Smooth muscle cell (in vitro differentiated cells): ENCODE data around the gene HOXB5. TPM values are rescaled to one million over a fixed set of nuclear protein-coding genes. Genes with fewer than 3 reads are reported as not detected.

Experiments used
- DNase-seq: peaks from one replicate; lab custom pipeline; 2025; ENCODE audit not compliant: unreplicated experiment; lab: John Stamatoyannopoulos, UW
- H2AFZ ChIP-seq: fragments of 200-600 bp; sonication (generic); 2 replicates; pipeline ENCODE4 v1.6.0; 2016; ENCODE audit warnings: antibody characterized with exemption, low read depth, mild to moderate bottlenecking
- H3F3A ChIP-seq: fragments of 200-600 bp; sonication (generic); 2 replicates; pipeline ENCODE4 v1.6.0; 2017; ENCODE audit warnings: antibody characterized with exemption, low read depth
- H3K27ac ChIP-seq: fragments of 200-600 bp; sonication (generic); 2 replicates; pipeline ENCODE4 v1.5.1; 2016; ENCODE audit warnings: low read depth, mild to moderate bottlenecking
- H3K27me3 ChIP-seq: fragments of 200-600 bp; sonication (generic); 2 replicates; pipeline ENCODE4 v1.6.1; 2016; ENCODE audit warnings: low read depth, mild to moderate bottlenecking
- H3K36me3 ChIP-seq: fragments of 200-600 bp; sonication (generic); 2 replicates; pipeline ENCODE4 v1.5.1; 2016; ENCODE audit warnings: low read depth
- H3K4me1 ChIP-seq: fragments of 200-600 bp; sonication (generic); 2 replicates; pipeline ENCODE4 v1.5.1; 2016; ENCODE audit warnings: low read depth
- H3K4me2 ChIP-seq: fragments of 200-600 bp; sonication (generic); 2 replicates; pipeline ENCODE4 v1.6.0; 2016; ENCODE audit warnings: mild to moderate bottlenecking
- H3K4me3 ChIP-seq: fragments of 200-600 bp; sonication (generic); 2 replicates; pipeline ENCODE4 v1.5.1; 2016; ENCODE audit warnings: mild to moderate bottlenecking
- H3K79me2 ChIP-seq: fragments of 200-600 bp; sonication (generic); 2 replicates; pipeline ENCODE4 v1.6.0; 2016; ENCODE audit warnings: low read depth, mild to moderate bottlenecking
- H3K9ac ChIP-seq: fragments of 200-600 bp; sonication (generic); 2 replicates; pipeline ENCODE4 v1.6.0; 2016; ENCODE audit warnings: low read depth
- H3K9me3 ChIP-seq: fragments of 200-600 bp; sonication (generic); replicated peaks from 2 replicates; pipeline ENCODE4 v1.5.1; 2016; ENCODE audit warnings: low read depth
- H4K20me1 ChIP-seq: fragments of 200-600 bp; sonication (generic); 2 replicates; pipeline ENCODE4 v1.6.0; 2016; ENCODE audit warnings: low read depth
- WGBS: methylation state at CpG from one replicate; pipeline ENCODE4 v1.1.7; 2016; ENCODE audit warnings: low lambda C conversion rate; 5-methylcytosine and 5-hydroxymethylcytosine counted together
- polyA plus RNA-seq: library from polyadenylated mRNA; unstranded; fragments of >200 nt; fragmentation: Nextera tagmentation; extraction: Ambion mirVana; gene quantifications from 2 replicates; pipeline ENCODE4 v1.2.1, GENCODE V29; 2016
- total RNA-seq: library from RNA; depleted of rRNA; stranded (reverse); fragments of >200 nt; gene quantifications from 2 replicates; pipeline ENCODE4 v1.2.3, GENCODE V29; 2014
- TF ChIP-seq, protein P1 (sequence below): fragments of 200-600 bp; sonication (generic); IDR thresholded peaks from 2 replicates; pipeline ENCODE4 v1.5.1; 2017; ENCODE audit warnings: borderline replicate concordance, mild to moderate bottlenecking, antibody characterized with exemption; ENCODE audit not compliant: insufficient read depth, poor library complexity, severe bottlenecking

The HOXB5 gene
- total RNA-seq (0.49 and 0.94 TPM in 2 replicates), polyA plus RNA-seq (1.4 and 1.8 TPM in 2 replicates)

- H3K79me2 ChIP-seq: peaks cover 75% of the 10 kb centered on the region
- peak within 1 kb of the TSS; percentile 79 for H3K27ac ChIP-seq
- H4K20me1 ChIP-seq: peaks cover 92% of the 10 kb centered on the region
- no peaks in the 10 kb centered on the region for H3K36me3 ChIP-seq
- H3K4me3 ChIP-seq: peak within 1 kb of the TSS; percentile 46
- peak within 1 kb of the TSS; percentile 98 for H3K4me2 ChIP-seq
- WGBS: 9% methylated on average over 48 of the region's 50 CpGs
- peak within 1 kb of the TSS; percentile 23 for H3K9ac ChIP-seq
- H3F3A ChIP-seq: peaks cover 4% of the 10 kb centered on the region
- DNase-seq: no peak
- no peak within 1 kb of the TSS for H2AFZ ChIP-seq
- H3K9me3 ChIP-seq: no peaks in the 10 kb centered on the region
- H3K27me3 ChIP-seq: peaks cover 37% of the 10 kb centered on the region
- peaks cover 9% of the 10 kb centered on the region for H3K4me1 ChIP-seq
- TF ChIP-seq, protein P1, sequence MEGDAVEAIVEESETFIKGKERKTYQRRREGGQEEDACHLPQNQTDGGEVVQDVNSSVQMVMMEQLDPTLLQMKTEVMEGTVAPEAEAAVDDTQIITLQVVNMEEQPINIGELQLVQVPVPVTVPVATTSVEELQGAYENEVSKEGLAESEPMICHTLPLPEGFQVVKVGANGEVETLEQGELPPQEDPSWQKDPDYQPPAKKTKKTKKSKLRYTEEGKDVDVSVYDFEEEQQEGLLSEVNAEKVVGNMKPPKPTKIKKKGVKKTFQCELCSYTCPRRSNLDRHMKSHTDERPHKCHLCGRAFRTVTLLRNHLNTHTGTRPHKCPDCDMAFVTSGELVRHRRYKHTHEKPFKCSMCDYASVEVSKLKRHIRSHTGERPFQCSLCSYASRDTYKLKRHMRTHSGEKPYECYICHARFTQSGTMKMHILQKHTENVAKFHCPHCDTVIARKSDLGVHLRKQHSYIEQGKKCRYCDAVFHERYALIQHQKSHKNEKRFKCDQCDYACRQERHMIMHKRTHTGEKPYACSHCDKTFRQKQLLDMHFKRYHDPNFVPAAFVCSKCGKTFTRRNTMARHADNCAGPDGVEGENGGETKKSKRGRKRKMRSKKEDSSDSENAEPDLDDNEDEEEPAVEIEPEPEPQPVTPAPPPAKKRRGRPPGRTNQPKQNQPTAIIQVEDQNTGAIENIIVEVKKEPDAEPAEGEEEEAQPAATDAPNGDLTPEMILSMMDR: no peak
These were observed at the start of gene HOXB5 for GRCh38 chr17:48593126-48593829. Gene HOXB5, minus strand, starts transcription at chr17:48593779. Its CDS starts 97 bp downstream, at chr17:48593682.

DNA sequence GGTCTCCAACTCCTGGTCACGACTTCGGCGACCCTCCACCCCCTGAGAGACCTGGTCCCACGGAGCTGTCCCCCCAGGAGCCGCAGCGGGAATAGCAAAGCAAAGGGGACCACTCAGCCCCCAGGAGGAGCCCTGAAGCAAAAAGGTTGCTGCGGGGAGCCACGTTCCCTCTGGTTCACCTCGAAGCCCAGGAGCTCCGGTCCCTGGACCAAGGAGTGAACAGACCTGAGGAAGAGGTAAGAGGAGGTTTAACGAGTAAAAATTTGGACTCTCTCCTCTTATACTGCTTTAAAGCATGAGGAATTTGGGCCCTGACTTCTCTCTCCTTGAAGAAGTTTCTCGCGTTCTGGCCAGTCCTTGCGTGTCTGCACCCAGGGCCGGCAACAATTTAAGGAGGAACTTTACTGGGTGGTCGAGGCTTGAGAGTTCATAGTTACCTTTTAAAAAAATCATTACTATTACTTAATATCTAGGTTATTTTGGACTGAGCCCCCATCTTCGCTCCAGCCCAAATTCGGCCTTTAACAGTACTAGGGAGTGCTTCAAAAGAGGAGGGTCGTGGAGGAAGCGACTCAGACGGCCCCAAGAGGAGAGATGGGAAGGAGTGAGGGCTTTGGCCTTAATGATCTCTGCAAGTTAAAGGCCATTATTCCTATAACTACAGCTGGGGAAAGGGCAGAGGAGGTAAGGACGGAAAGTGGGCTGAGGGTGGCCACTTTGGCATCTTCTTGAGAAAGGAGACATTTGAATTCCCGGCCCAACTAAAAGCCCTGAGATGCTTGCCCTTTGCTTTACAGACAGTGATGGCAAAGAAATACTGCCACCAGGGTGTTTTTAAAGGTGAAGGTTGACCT is 49.5 kb upstream of the HOXB5 start:
- H3K4me1 ChIP-seq: peaks cover 7% of the 10 kb centered on the region
- H3K9me3 ChIP-seq: no peaks in the 10 kb centered on the region
- H3K36me3 ChIP-seq: no peaks in the 10 kb centered on the region
- H3K4me3 ChIP-seq: peak overlapping the region; percentile 55
- peaks cover 88% of the 10 kb centered on the region for H3K79me2 ChIP-seq
- H4K20me1 ChIP-seq: peaks cover 4% of the 10 kb centered on the region
- peaks cover 37% of the 10 kb centered on the region for H3F3A ChIP-seq
- peak overlapping the region; percentile 92 for H3K4me2 ChIP-seq
- no peak overlapping the region for H2AFZ ChIP-seq
- 30% methylated on average over 23 of the region's 23 CpGs for WGBS
- no peaks in the 10 kb centered on the region for H3K27me3 ChIP-seq
- H3K27ac ChIP-seq: peak overlapping the region; percentile 92
- H3K9ac ChIP-seq: peak overlapping the region; percentile 10
- TF ChIP-seq, protein P1: no peak
- no peak for DNase-seq

DNA sequence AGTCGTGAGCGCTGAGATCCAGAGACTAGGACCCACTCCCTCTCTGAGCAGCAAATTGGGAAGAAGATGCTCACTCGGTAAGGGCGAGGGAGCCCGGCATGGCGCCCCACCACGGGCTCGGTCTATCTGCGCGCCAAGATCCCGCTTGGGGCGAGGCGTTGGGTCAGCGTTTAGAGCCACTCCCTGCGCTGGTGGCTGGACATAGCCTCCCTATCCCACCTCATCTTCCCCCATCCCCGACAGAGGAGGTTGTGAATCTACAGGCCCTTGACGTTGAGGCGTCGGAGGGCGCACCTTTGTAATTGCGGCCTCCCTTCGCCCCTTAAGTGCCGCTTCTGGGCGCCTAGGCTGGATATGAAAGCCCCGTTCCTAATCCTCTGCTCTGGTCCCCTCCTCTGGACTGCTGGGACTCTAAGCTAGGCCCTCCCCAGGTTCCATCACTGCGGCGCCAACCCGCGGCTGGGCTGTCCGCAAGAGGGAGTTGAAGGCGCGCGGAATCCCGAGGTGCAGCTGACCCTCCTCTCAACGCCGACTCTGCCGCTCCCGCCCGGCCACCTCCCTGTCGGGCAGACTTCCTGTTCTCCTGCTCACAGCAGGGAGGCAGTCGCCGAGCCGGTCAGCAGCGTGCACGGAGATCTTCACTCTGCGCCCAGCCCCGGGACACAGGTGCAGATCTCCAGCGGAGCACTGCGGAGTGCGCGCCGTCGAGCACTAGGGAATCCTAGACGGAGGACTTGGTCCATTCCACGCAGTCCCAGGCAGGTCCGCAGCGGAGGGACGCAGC is 48.7 kb upstream of the HOXB5 start:
- Histone ChIP-seq H3K4me3 (peak overlapping the region; percentile 55), H3K27ac (peak overlapping the region; percentile 92), H3K36me3 (no peaks in the 10 kb centered on the region), H3K9me3 (no peaks in the 10 kb centered on the region), H4K20me1 (peaks cover 8% of the 10 kb centered on the region), H3F3A (peaks cover 42% of the 10 kb centered on the region), H3K79me2 (peaks cover 84% of the 10 kb centered on the region), H3K9ac (peak overlapping the region; percentile 10), H3K27me3 (no peaks in the 10 kb centered on the region), H2AFZ (no peak overlapping the region), H3K4me2 (peak overlapping the region; percentile 92), H3K4me1 (peaks cover 7% of the 10 kb centered on the region)
- no peak for DNase-seq
- TF ChIP-seq, protein P1: peak; percentile 28
- WGBS: 14% methylated on average over 56 of the region's 58 CpGs
